Measurements from ENCODE around the gene C10orf88.
"Not testable (repeated sequence)": the region's sequence is repeated elsewhere in the genome, so short reads cannot be mapped to it uniquely, and the experiment has no call there.

The C10orf88 gene

DNA sequence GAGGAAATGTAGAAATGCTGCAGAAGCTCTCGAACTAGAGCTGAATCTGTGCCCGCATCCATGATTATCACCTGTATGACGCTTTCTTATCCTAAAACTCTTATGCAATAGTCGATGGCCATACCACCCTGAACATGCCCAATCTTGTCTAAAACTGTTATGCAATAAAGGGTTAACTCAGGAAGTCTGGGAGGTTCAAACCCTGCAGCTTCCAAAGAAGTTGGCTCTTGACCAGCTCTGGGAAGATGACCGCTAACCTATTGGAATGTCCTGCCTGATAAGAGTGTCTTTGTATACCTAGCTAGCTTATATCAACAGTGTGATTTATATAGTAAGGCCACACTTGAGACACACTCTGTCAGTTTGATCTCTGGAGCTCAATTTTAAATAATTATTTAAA lies 3.4 kb upstream of the C10orf88 start:
- no peak for DNase-seq

DNA sequence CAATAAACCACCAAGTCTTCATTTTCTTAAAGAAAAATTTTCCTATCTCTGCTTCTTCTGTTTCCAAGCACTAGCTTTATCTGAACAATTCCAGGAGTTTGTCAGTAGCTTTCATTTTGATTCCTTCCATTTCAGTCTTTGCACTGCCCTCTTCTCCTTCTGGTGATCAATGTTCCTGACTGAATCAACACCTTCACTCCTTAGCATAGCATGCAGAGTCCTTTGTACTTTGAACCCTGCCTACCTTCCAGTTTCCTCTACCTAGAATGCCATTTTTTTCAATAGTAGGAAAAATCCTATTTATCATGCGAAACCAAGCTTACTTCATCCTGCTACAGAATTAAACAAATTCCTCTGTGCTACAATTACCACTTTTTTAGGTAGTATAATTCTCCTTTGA lies 1.9 kb upstream of the C10orf88 start:
- no peak for DNase-seq

DNA sequence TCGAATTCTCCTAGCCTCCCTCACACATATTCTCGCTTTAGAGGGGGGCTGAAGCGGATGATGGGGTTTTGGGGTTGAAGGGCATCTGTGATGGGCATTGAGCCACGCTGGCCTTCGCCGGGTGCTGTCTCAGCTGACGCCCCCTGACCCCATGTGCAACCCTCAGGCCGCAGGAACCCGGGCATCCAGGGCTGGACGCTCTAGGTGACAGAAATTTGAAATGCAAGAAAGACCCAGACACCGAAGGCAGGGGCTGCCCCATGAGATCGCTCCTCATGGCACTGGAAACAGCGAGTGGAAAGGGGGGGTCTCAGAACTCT lies 664 bp upstream of the C10orf88 start:
- no peak for DNase-seq

DNA sequence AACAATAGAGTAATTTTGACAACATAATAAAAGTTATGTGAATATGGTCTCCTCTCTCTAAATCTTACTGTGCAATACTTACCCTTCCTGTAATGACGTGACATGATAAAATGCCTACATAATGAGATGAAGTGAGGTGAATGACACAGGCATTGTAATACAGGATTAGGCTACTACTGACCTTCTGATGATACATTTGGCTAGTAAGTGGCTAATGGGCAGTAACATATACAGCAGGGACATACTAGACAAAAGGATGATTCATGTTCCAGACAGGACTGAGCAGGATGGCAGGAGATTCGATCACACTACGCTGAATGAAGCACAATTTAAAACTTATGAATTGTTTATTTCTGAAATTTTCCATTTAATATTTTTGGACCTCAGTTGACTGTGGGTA lies 4.7 kb downstream of the C10orf88 start:
- DNase-seq = no peak

DNA sequence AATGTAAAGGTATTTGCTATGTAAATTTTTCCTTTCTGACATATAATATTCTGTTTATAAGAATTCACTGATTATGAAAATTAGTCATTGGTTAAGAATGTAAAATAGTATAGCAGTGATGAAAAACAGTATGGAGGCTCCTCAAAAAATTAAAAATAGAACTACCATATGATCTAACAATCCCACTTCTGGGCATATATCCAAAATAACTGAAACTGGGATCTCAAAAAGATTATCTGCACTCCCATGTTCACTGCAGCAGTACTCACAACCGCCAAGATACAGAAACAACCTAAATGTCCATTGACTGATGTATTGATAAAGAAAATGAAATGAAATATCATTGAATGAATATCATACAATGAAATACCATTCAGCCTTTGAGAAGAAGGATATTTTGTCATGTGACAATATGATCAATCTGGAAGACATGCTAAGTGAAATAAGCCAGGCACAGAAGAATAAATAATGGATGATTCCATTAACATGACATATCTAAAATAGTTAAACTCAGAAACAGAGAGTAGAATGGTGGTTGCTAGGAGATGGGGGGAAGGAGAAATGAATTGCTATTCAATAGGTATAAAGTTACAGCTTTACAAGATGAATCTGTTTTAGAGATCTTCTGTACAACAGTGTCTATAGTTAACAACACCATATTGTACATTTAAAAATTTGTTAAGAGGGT lies 14.0 kb downstream of the C10orf88 start:
- no peak for DNase-seq

DNA sequence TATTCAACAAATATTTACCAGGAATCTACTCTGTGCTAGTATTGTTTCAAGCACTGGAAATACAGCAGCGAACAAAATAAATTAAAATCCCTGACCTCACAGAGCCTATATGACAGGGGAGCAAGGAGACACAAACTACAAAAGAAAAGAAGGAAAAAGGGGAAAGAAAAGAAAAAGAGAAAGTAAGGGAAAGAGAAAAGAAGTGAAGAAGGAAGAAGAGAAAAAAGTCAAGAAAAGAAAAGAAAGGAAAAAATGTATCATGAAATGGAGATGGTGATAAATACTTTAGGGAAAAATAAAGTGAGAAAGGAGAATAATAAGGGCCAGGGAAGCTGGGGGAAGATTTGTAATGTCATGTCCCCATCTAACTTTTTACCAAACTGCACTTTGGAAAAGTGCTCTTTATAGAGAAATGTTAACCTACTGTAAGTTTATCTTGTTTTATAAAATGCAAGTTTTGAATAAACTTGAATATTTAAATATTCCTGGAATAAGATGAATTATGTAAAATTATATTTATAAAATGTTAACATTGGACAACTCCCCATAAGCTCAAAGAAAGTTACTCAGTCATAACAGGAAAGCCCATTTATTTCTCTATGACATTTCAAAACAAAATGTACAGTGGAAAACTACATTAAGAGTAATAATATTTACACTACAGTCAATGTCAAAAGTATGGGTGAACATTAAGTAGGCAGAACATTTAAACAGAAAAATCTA lies 14.7 kb downstream of the C10orf88 start:
- DNase-seq = no peak

DNA sequence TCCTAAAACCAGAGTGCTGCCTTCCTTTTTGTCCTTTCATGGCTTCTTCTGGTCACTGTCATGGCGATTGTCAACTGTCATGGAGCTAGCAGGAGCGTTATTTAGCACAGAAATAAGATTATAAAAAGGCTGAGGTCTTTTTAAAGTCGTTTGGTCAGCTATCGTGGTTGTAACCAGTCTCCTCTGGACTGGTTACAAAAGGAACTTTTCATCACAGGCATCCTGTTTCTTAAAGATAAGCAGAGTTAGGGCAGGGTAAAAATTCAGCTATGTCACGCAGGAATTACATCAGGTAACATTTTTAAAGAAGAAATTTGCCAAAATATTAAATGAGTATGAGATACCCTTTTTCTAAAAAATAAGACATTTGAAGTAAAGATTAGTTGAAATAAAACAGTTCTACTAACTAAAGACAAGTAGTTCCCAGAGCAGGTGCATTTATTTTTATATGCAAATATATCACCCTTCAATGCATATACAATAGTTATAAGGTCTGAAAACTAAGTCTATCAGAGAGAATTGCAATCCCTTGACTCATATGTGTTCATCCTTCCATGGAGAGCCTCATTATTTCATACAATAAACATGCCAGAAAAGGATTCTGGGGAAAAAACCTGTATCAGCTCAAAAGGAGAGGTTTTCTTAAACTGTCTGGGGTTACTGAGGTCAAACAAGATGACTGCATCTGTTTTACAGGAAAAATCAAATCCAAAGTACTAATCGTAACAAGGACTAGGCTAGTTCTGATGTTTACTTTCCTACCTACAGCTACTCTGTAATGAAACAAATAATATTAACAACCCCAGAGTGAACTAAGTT lies 22.7 kb downstream of the C10orf88 start:
- no peak for DNase-seq

DNA sequence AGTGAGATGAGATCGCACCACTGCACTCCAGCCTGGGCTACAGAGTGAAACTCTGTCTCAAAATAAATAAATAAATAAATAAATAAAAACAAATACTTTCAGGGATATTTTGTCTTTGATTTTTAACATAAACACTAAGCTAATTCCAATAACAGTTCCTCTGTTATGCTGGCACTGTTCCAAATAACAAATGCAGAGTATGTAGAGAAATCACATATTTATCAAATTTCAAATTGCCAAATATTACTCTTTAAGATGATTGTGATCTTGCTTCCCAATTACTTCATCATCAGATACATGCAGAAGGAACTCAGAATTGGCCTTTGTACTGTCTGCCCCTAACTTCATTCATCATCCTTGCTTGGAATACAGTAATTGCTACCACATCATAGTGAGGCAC lies 23.9 kb downstream of the C10orf88 start:
- no peak for DNase-seq

DNA sequence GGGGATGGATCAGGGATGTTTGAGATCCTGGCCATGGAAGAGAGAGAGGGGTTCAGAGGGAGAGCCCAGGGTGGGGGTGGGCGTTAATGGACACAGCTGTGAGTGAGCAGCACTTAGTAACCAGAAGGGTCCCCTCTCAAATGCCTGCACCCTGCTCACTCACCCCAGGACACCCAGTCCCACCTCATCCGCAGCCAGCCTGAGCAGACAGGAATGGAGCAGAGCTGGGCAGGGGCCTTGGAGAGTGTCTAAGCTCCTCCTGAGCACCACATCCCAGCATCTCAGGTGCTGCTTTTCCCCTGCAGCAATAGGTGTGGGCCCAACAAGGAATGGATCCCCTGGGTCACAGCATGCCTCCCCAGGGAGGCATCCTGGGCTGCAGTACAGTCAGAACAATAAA lies 38.3 kb downstream of the C10orf88 start:
- DNase-seq = no peak

DNA sequence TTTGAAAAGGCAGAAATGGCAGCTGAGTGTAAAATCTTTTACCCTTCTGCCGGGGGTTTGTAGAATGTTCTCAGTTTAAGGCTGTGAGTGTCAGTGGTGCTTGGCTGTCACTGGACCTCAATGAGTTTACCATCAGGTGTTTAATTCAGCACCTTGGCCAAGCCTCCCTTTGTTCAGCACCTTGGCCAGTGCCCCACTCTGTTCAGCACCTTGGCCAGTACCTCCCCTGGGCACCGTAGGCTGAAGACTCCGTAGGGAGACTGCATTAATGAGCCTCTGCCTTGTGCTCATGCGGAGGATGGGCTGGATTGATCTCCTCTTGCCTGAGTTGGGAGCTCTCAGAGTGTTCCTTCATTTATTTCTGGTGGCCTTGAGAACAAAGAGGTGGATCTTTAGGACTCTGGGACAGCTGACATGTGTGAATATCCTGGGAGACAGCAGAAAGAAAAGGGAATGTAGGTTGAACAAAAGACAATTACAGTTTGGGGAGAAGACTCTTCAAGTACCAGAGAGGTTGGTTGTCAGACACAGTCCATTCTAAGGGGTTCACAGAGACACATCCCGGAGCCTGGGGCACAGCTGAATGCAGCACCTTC lies 42.0 kb downstream of the C10orf88 start:
- DNase-seq = no peak

DNA sequence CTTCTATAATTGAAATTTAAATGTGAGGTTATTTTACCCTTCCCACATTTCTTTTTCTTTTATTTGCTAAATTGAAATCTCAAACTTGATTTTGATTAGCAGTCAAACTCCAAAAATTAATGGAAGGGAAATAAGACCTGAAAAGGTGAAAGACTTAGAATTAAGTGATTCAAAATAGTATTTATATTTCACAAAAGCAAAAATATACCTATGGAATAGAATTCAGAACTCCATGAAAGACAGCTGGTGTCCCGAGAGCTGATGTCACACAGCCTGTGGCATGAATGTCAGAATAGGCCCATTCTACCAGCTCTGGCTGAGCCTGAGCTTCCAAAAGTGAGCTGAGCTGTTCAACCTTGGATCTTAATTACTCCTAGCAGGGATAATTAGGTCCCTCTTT lies 43.7 kb downstream of the C10orf88 start, which contains the start of gene FAM24A:
Gene FAM24A, plus strand, starts transcription at position 301 of the 400 bp plus-strand sequence. CDS start 1,025 bp downstream, outside the sequence.
- DNase-seq = no peak

DNA sequence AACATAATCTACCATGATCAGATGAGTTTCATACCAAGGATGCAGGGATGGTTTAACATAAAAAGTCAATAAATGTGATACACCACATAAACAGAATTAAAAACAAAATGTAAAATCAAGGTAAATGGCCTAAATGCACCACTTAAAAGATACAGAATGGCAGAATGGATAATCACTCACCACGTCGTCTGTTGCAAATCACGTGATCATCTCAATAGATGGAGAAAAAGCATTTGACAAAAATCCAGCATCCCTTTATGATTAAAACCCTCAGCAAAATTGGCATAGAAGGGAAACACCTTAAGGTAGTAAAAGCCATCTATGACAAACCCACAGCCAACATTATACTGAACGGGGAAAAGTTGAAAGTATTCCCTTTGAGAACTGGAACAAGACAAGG lies 50.2 kb downstream of the C10orf88 start:
- not testable (repeated sequence) for DNase-seq

DNA sequence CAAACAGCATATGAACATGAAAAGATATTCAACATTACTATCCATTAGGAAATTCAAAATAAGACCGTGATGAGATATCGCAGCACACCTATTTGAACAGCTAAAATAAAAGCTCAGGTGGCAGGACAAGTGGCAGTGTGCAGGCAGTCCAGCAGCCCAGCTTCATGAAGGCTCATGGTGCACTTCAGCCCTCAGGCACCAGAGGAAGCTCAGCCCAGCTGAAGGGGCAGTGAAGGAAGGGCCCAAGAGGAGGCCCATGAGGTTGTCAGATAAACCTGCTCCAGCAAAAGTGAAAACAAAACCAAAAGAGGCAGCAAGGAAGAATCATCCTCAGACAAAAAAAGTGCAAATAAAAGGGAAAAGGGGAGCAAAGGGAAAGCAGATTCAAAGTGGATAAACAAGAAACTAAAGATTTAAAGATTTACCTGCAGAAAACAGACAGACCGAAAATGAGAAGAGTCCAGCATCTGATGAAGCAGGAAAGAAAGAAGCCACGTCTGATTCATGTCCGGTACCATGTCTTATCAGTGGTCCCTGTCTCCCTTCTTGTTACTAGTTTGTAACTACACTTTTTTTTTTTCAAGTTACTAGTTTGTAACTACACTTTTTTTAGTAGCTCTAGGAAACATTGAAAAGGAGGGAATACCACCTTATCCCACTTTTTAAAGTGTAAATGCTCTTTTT lies 59.6 kb downstream of the C10orf88 start:
- DNase-seq = no peak

DNA sequence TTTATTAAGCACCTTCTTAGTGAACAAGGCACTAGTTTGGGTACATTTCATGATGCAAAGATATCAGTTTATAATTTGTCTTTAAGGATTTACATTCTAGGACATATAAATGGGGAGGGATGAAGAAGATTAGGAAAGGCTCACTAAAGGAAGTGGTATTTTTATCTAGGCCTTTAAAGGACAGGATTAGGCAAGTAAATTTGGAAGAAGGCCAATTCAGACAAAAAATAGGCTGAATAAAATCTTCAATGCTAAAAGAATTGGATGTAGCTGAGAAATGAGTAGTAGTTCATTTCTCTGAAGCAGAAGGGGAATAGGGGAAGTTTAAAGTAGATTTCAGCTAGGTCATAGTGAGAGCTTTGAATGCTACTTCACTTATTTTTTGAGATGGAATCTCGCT lies 69.9 kb downstream of the C10orf88 start:
- no peak for DNase-seq

DNA sequence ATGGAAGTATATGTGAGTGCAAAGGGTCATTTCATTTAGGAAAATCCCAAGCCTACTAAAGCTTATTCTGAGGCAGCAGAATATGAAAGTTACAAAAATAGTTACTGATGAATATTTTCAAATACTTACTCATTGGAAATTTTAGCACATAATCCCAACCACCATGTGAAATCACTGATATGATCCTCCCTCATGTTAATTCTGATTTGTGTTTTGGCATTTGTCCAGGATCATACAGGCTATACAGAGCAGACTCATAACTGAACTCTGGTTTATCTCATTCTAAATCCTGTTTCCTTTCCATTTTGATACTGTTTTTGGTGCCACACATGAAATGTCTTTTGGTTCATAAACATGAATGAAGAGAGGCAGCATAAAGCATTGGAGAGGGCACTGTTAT lies 71.3 kb downstream of the C10orf88 start:
- DNase-seq = no peak

Measured in NCI-H2171 (cell line).